HG02840 (cell line): ENCODE data around the gene TEKT4.
"Not testable (repeated sequence)": the region's sequence is repeated elsewhere in the genome, so short reads cannot be mapped to it uniquely, and the experiment has no call there.

ENCODE experiments used
- ATAC-seq: cut with Tn5 transposase; IDR thresholded peaks from one replicate; pipeline ENCODE4 v1.9.1; 2021; ENCODE audit warnings: mild to moderate bottlenecking, moderate library complexity, moderate number of reproducible peaks; ENCODE audit not compliant: unreplicated experiment, low FRiP score

TEKT4 gene

GRCh38 chr2:94875064-94875819, 4.0 kb downstream of the TEKT4 start:
- no peak for ATAC-seq

- no peak for ATAC-seq
Measured at GRCh38 chr2:94875820-94876522, 4.7 kb downstream of the TEKT4 start.

- no peak for ATAC-seq
Measured at GRCh38 chr2:94876523-94876863, 5.3 kb downstream of the TEKT4 start.

- no peak for ATAC-seq
Measured at GRCh38 chr2:94877129-94877528, 5.9 kb downstream of the TEKT4 start.

GRCh38 chr2:94878575-94878974, 7.3 kb downstream of the TEKT4 start:
- not testable (repeated sequence) for ATAC-seq

GRCh38 chr2:94879314-94879981, 8.2 kb downstream of the TEKT4 start:
- no peak for ATAC-seq

GRCh38 chr2:94879982-94880377, 8.8 kb downstream of the TEKT4 start:
- ATAC-seq: no peak

- no peak for ATAC-seq
Measured at GRCh38 chr2:94880507-94880906, 9.3 kb downstream of the TEKT4 start.

GRCh38 chr2:94881070-94881469, 9.8 kb downstream of the TEKT4 start:
- no peak for ATAC-seq

GRCh38 chr2:94890234-94890633, 19.0 kb downstream of the TEKT4 start:
- ATAC-seq: no peak

- ATAC-seq: not testable (repeated sequence)
Measured at GRCh38 chr2:94895273-94895672, 24.0 kb downstream of the TEKT4 start.

- ATAC-seq: not testable (repeated sequence)
Measured at GRCh38 chr2:94906976-94907375, 35.7 kb downstream of the TEKT4 start.

- no peak for ATAC-seq
Measured at GRCh38 chr2:94923196-94923595, 52.0 kb downstream of the TEKT4 start.

- ATAC-seq: not testable (repeated sequence)
Measured at GRCh38 chr2:94924999-94925398, 53.8 kb downstream of the TEKT4 start.
